Fibroblast of lung (primary cell): ENCODE results near the gene APP. TPM values are rescaled to one million over a fixed set of nuclear protein-coding genes. Genes with fewer than 3 reads are reported as not detected.

Experiments used
- DNase-seq, 2 donors: peaks; one replicate each; pipeline versions ENCODE4 v3.0.0 to v3.0.0-alpha.2; 2010; ENCODE audit warnings: low read depth in 2 of 2
- H2AFZ ChIP-seq: 2 replicates; pipeline ENCODE4 v1.5.1; 2012; ENCODE audit warnings: low read length, control low read depth, inconsistent platforms
- H3K27ac ChIP-seq: 2 replicates; pipeline ENCODE4 v1.5.1; 2011; ENCODE audit warnings: low read length, control low read depth; ENCODE audit not compliant: insufficient read depth
- H3K27me3 ChIP-seq: 2 replicates; pipeline ENCODE4 v1.5.1; 2011; ENCODE audit warnings: mild to moderate bottlenecking, low read length; ENCODE audit not compliant: control insufficient read depth, insufficient read depth
- H3K36me3 ChIP-seq: 2 replicates; pipeline ENCODE4 v1.5.1; 2011; ENCODE audit warnings: low read length; ENCODE audit not compliant: control insufficient read depth, insufficient read depth
- H3K4me1 ChIP-seq: 2 replicates; pipeline ENCODE4 v1.5.1; 2011; ENCODE audit warnings: low read length; ENCODE audit not compliant: control insufficient read depth, insufficient read depth; ENCODE audit errors: extremely low read depth
- H3K4me2 ChIP-seq: 2 replicates; pipeline ENCODE4 v1.5.1; 2011; ENCODE audit warnings: low read length, control low read depth; ENCODE audit not compliant: insufficient read depth; ENCODE audit errors: extremely low read depth
- H3K4me3 ChIP-seq, 4 experiments: fragments of 200-600 bp in 1 of 4; sonication (generic) in 1 of 4; replicated peaks in 1 of 4; 2 replicates each; pipeline ENCODE4 v1.5.1; 2011 to 2016; ENCODE audit warnings: low read length in 4 of 4, low read depth in 3 of 4, mild to moderate bottlenecking in 3 of 4, control low read depth in 2 of 4, inconsistent platforms in 1 of 4, mixed read lengths in 1 of 4; ENCODE audit not compliant: insufficient read depth in 1 of 4; ENCODE audit errors: control extremely low read depth in 1 of 4
- H3K79me2 ChIP-seq: 2 replicates; pipeline ENCODE4 v1.5.1; 2012; ENCODE audit warnings: mild to moderate bottlenecking, low read length, inconsistent platforms; ENCODE audit not compliant: control insufficient read depth, insufficient read depth
- H3K9ac ChIP-seq: 2 replicates; pipeline ENCODE4 v1.5.1; 2011; ENCODE audit warnings: mild to moderate bottlenecking, low read length, control low read depth; ENCODE audit not compliant: insufficient read depth
- H3K9me3 ChIP-seq: 2 replicates; pipeline ENCODE4 v1.5.1; 2012; ENCODE audit warnings: low read depth, low read length; ENCODE audit not compliant: control insufficient read depth, insufficient read depth
- H4K20me1 ChIP-seq: 2 replicates; pipeline ENCODE4 v1.5.1; 2011; ENCODE audit warnings: low read length; ENCODE audit not compliant: control insufficient read depth, insufficient read depth; ENCODE audit errors: extremely low read depth
- CTCF ChIP-seq, 2 donors: IDR thresholded peaks in 1 of 2; conservative IDR thresholded peaks in 1 of 2; 1 replicate in 1 of 2; 2 replicates in 1 of 2; pipeline ENCODE4 v1.5.1; 2011 to 2012; ENCODE audit warnings: low read length in 2 of 2, control low read depth in 1 of 2, inconsistent platforms in 1 of 2, low read depth in 1 of 2, mild to moderate bottlenecking in 1 of 2
- EZH2 ChIP-seq: IDR thresholded peaks from 2 replicates; pipeline ENCODE4 v1.5.1; 2012; ENCODE audit warnings: low read length, control low read depth, mild to moderate bottlenecking; ENCODE audit errors: missing control alignments
- polyA plus RNA-seq, 2 donors: library from polyadenylated mRNA; depleted of rRNA in 1 of 2; stranded (reverse) in 1 of 2; unstranded in 1 of 2; fragments of >200 nt; gene quantifications; 2 replicates each; pipeline ENCODE4 v1.2.1, GENCODE V29; 2011 to 2012; ENCODE audit warnings: missing spikeins in 1 of 2
- total RNA-seq: library from RNA; depleted of rRNA; stranded (reverse); fragments of >200 nt; gene quantifications from 2 replicates; pipeline ENCODE4 v1.2.1, GENCODE V29; 2014

The APP gene
- total and polyA plus RNA-seq, 2 donors (not counting 1 experiment from before 2014, with no cell fraction given), result 633 to 1,088 TPM

GRCh38 chr21:25963181-25963580, 207.4 kb downstream of the APP start:
- peak; percentile 36 to 77 for DNase-seq
- H3K27ac ChIP-seq, result no peak overlapping the region
- no peaks in the 10 kb centered on the region for H3K36me3 ChIP-seq
- H3K4me3 ChIP-seq, result no peak overlapping the region
- no peaks in the 10 kb centered on the region for H3K79me2 ChIP-seq
- H3K9ac ChIP-seq, result no peak overlapping the region
- peaks cover 3% of the 10 kb centered on the region for H3K4me1 ChIP-seq
- no peak for TF ChIP-seq CTCF (conservative IDR thresholded peaks at IDR 0.05 in 1 of 2, IDR thresholded peaks at IDR 0.05 in 1 of 2; ENCODE audit: low read depth in 1 of 2, low read length in 2 of 2)
- no peak for TF ChIP-seq EZH2
- H3K4me2 ChIP-seq, result no peak overlapping the region
- H2AFZ ChIP-seq, result no peak overlapping the region
- no peaks in the 10 kb centered on the region for H4K20me1 ChIP-seq
- no peaks in the 10 kb centered on the region for H3K27me3 ChIP-seq
- H3K9me3 ChIP-seq, result no peaks in the 10 kb centered on the region

GRCh38 chr21:25961042-25961441, 209.5 kb downstream of the APP start:
- TF ChIP-seq EZH2, result no peak
- no peak for TF ChIP-seq CTCF (conservative IDR thresholded peaks at IDR 0.05 in 1 of 2, IDR thresholded peaks at IDR 0.05 in 1 of 2; ENCODE audit: low read depth in 1 of 2, low read length in 2 of 2)
- Histone ChIP-seq H3K9me3 (no peaks in the 10 kb centered on the region), H3K4me2 (no peak overlapping the region), H4K20me1 (no peaks in the 10 kb centered on the region), H3K9ac (no peak overlapping the region), H2AFZ (no peak overlapping the region), H3K79me2 (no peaks in the 10 kb centered on the region), H3K27me3 (no peaks in the 10 kb centered on the region), H3K4me1 (no peaks in the 10 kb centered on the region), H3K27ac (no peak overlapping the region), H3K4me3 (no peak overlapping the region), H3K36me3 (no peaks in the 10 kb centered on the region)
- no peak for DNase-seq

- H3K9me3 ChIP-seq, result no peaks in the 10 kb centered on the region
- H3K27me3 ChIP-seq, result no peaks in the 10 kb centered on the region
- no peak overlapping the region for H3K4me2 ChIP-seq
- no peak overlapping the region for H3K4me3 ChIP-seq
- DNase-seq, result no peak
- H3K36me3 ChIP-seq, result peaks cover 2% of the 10 kb centered on the region
- no peaks in the 10 kb centered on the region for H4K20me1 ChIP-seq
- no peak overlapping the region for H3K9ac ChIP-seq
- no peak for TF ChIP-seq CTCF (conservative IDR thresholded peaks at IDR 0.05 in 1 of 2, IDR thresholded peaks at IDR 0.05 in 1 of 2; ENCODE audit: low read depth in 1 of 2, low read length in 2 of 2)
- TF ChIP-seq EZH2, result no peak
- H3K4me1 ChIP-seq, result no peaks in the 10 kb centered on the region
- H3K27ac ChIP-seq, result no peak overlapping the region
- H3K79me2 ChIP-seq, result no peaks in the 10 kb centered on the region
- no peak overlapping the region for H2AFZ ChIP-seq
Measured at GRCh38 chr21:25960402-25960801, 210.2 kb downstream of the APP start.
